Measurements from ENCODE around the gene KIF18B. TPM values are rescaled to one million over a fixed set of nuclear protein-coding genes. Genes with fewer than 3 reads are reported as not detected.

The KIF18B gene
- polyA plus RNA-seq, 1 donor, result 7.7 TPM

DNA sequence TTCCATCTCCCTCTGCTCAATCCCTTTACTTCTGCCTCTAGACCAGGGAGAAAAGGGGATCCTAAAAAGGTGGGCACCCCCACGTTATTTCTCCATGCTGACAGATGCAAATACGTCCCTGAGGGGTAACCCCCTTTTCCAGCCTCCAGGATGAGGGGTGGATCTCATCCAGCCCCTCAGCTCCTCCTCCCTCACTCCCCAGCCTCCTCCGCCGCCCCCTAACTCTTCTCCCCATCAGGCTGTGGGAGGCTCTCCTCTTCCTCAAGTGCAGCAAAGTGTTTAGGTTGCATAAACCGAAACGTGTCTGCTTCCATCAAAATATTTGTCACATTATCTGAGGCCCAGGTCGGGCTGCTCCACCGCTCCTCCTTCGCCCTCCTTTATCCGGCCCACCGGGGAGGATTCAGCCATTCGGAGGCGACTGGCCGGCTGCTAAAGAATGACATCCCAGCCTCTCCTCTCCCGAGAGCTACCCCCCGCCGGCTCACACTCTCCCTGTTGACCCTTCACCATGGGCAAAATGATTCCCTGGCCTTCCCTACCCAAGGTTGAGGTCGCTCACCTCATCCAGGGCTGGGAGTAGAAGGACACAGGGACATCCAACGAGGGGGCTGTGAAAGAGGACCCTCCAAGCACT, 21.7 kb upstream of the KIF18B start:
- no peak for DNase-seq
- Histone ChIP-seq H3K27me3 (ENCODE audit: control insufficient read depth, insufficient read depth, low read length) (peaks cover 82% of the 10 kb centered on the region), H3K9me3 (ENCODE audit: control insufficient read depth, low read depth, low read length) (peaks cover 7% of the 10 kb centered on the region), H3K4me1 (ENCODE audit: control insufficient read depth, insufficient read depth, low read length) (peaks cover 19% of the 10 kb centered on the region), H3K4me3 (ENCODE audit: low read length) (peak overlapping the region; percentile 42), H3K27ac (ENCODE audit: low read length) (peak overlapping the region; percentile 68), H3K36me3 (ENCODE audit: control insufficient read depth, insufficient read depth, low read length) (no peaks in the 10 kb centered on the region)
- WGBS (ENCODE audit: insufficient coverage, low lambda C conversion rate), result no CpG with 5 or more reads among the region's 19 CpGs

DNA sequence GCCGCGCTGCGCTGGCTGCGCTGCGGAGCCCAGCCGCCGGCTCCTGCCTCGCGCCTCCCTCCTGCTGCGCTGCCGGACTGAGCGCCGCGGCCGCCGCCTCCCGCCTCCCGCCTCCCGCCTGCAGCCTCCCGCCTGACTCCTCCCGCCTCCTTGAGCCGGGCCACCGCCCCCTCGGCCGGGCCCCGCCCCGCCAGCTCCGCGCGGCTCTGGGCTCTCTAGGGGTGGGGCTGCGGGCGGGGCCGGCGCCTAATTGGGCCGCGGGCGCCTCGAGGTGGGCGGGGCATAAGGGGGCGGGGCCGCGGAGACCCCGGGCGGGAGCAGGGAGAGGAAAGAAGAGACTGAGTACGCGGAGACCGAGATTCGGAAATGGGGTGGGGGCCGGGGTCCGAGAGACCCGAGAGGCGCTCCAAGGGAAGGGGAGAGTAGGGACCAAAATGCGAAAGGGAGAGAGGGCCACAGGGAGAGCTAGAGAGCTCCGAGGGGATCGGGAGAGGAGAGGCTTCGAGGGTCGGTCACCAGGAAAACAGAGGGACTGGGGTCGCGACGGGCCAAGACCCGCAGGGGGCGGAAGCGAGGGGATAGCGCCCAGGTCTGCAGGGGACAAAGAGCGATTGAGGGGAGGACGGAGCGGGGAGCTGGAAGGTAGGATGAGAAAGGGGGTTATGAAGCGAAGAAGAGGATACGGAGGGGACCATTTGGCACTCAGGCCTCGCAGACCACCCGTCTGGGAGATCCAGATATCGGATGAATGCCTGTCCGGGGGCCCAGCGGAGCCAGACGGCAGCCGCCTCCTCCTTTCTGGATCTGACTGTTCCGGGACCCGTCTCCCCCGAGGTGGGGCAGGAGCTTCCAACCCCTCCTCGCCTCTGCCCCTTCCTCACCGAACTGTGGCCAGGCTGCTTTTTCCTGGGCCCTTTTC, 20.9 kb upstream of the KIF18B start, which contains the start of gene C1QL1:
C1QL1 (minus strand) TSS at position 79 of the 919 bp plus-strand sequence. CDS start 255 bp downstream, outside the sequence.
- Histone ChIP-seq H3K27ac (ENCODE audit: low read length) (peak within 1 kb of the TSS; percentile 68), H3K9me3 (ENCODE audit: control insufficient read depth, low read depth, low read length) (peaks cover 7% of the 10 kb centered on the region), H3K4me1 (ENCODE audit: control insufficient read depth, insufficient read depth, low read length) (peaks cover 19% of the 10 kb centered on the region), H3K36me3 (ENCODE audit: control insufficient read depth, insufficient read depth, low read length) (no peaks in the 10 kb centered on the region), H3K27me3 (ENCODE audit: control insufficient read depth, insufficient read depth, low read length) (peaks cover 82% of the 10 kb centered on the region), H3K4me3 (ENCODE audit: low read length) (peak within 1 kb of the TSS; percentile 42)
- 0% methylated on average over 3 of the region's 81 CpGs for WGBS (ENCODE audit: insufficient coverage, low lambda C conversion rate)
- DNase-seq, result peak; percentile 84 to 89

DNA sequence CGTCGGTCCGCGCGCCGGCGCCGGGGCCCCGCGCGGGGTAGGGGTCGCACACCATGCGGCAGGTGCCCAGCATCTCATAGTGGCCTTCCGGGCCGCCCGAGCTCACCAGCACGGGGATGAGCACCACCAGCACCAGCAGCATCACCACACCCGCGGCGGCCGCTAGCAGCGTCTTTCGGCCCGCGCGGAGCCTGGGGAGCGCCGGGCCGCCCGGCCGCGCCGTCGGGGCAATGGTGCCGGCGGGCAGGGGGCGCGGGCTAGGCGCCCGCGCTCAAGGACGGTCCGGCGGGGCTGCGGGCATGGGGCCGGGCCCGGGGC, 20.3 kb upstream of the KIF18B start:
- Histone ChIP-seq H3K36me3 (ENCODE audit: control insufficient read depth, insufficient read depth, low read length) (no peaks in the 10 kb centered on the region), H3K27ac (ENCODE audit: low read length) (no peak overlapping the region), H3K9me3 (ENCODE audit: control insufficient read depth, low read depth, low read length) (peaks cover 7% of the 10 kb centered on the region), H3K27me3 (ENCODE audit: control insufficient read depth, insufficient read depth, low read length) (peaks cover 82% of the 10 kb centered on the region), H3K4me1 (ENCODE audit: control insufficient read depth, insufficient read depth, low read length) (peaks cover 19% of the 10 kb centered on the region), H3K4me3 (ENCODE audit: low read length) (no peak overlapping the region)
- DNase-seq, result no peak
- WGBS (ENCODE audit: insufficient coverage, low lambda C conversion rate), result no CpG with 5 or more reads among the region's 47 CpGs

DNA sequence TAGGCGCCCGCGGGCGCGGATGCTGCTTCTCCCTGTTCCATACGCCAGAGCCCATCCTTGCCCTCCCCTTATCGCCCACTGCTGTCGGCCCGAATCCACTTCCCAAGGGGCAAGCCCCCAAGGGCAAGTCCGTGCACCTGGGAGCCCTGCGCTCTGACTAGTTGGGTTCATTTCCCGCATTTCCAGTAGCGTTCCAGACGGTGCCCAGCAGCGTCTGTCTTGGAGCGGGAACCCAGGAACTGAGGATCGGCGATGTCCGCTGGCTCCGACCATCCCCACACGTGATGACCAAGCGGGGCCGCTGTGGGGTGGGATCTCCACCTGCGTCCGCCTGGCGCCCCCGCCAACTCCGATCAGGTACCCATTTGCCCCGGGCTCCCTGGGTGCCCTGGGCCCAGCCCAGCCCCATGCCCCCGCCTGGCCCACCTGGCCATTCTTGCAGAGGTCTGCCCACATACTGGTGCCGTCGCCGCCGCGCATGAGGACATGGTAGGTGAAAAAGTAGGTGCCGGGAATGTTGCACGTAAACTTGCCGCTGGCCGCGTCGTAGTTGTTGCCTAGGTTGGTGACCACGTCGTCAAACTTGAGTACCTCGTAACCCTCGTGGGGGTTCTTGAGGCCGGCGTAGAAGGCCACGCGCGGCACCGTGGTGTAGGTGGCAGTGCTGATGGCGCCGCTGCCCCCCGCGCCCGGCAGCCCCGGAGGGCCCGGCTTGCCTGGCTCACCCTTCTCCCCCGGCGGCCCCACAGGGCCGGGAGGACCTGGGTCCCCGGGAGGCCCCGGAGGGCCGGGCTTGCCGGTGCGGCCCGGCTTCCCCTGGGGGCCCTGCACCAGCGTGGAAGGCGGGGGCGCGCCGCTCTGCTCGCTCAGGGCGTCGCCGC, 19.7 kb upstream of the KIF18B start:
- H3K9me3 ChIP-seq (ENCODE audit: control insufficient read depth, low read depth, low read length), result peaks cover 7% of the 10 kb centered on the region
- DNase-seq, result peak in 1 of 2 donors; percentile 20
- H3K27ac ChIP-seq (ENCODE audit: low read length), result no peak overlapping the region
- WGBS (ENCODE audit: insufficient coverage, low lambda C conversion rate), result 10% methylated on average over 2 of the region's 76 CpGs
- peaks cover 79% of the 10 kb centered on the region for H3K27me3 ChIP-seq (ENCODE audit: control insufficient read depth, insufficient read depth, low read length)
- no peaks in the 10 kb centered on the region for H3K36me3 ChIP-seq (ENCODE audit: control insufficient read depth, insufficient read depth, low read length)
- H3K4me3 ChIP-seq (ENCODE audit: low read length), result peak overlapping the region; percentile 12
- peaks cover 19% of the 10 kb centered on the region for H3K4me1 ChIP-seq (ENCODE audit: control insufficient read depth, insufficient read depth, low read length)

DNA sequence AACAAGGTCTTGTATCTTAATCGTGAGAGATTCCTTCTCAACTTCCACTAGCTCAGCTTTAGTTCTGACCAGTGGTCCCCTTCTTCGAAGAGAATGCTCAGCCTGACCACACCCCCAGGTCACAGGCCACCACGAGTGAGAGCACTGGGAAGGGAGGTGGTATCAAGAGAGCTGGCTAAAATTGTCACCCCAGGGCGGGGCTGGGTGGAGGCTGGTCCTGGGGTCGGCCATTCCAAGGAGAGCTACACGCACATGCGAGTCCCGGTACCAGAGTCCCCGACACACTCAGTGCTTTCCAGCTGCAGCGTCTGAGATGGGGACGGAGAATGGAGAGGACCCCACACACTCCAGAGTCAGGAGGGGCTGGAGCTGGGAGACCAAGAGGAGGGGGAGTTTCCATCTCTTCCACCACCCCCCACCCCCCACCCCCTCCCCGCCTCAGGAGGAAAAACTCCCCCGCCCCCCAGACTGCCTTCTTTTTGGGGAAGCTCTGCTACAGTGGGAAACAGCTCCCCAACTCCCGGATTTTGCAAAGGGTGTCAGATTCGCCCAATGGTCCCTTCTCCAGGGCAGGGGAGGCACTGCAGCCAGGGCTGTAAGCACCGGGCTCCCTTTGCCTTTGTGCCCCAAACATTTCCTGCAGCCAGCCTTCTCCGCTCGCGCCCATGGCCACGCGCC, 18.9 kb upstream of the KIF18B start:
- peaks cover 7% of the 10 kb centered on the region for H3K9me3 ChIP-seq (ENCODE audit: control insufficient read depth, low read depth, low read length)
- no CpG with 5 or more reads among the region's 21 CpGs for WGBS (ENCODE audit: insufficient coverage, low lambda C conversion rate)
- no peak overlapping the region for H3K27ac ChIP-seq (ENCODE audit: low read length)
- H3K4me1 ChIP-seq (ENCODE audit: control insufficient read depth, insufficient read depth, low read length), result peaks cover 19% of the 10 kb centered on the region
- no peak overlapping the region for H3K4me3 ChIP-seq (ENCODE audit: low read length)
- DNase-seq, result no peak
- H3K36me3 ChIP-seq (ENCODE audit: control insufficient read depth, insufficient read depth, low read length), result no peaks in the 10 kb centered on the region
- H3K27me3 ChIP-seq (ENCODE audit: control insufficient read depth, insufficient read depth, low read length), result peaks cover 76% of the 10 kb centered on the region

DNA sequence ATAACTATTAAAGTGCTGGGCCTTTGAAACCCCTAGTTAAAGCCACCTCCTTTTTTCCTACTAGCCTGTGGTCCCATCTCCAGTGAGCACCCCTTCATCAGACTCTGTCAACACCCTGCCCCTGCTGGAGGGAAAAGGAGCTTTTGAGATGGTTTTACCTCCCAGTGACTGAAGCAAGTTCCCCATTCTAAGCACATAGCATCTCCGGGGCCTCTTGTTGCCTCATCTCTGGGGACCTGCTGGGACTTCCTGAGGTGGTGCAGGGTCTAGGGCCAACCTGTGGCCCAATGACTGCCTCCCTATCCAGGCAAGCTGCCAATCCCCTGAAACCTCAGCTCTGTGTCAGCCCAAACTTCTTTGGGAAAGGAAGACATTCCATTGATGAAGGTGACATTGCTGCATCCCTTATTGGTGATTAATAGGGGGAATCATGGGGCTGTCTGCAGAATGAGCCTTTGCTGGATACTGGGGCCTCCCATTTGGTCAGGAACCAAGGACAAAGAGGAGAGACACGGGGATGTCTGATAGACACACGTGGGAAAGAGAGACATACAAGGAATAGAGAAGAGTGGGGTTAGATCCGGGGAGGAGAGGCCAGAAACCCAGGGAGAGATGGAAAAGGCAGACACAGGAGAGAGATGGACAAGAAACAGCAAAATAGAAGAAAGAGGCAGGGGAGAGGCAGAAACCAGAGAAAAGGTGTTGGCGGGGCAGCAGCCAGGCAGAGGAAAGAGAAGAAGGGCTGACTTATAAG, 18.1 kb upstream of the KIF18B start:
- H3K4me3 ChIP-seq (ENCODE audit: low read length), result no peak overlapping the region
- no peak for DNase-seq
- peaks cover 7% of the 10 kb centered on the region for H3K9me3 ChIP-seq (ENCODE audit: control insufficient read depth, low read depth, low read length)
- no peaks in the 10 kb centered on the region for H3K36me3 ChIP-seq (ENCODE audit: control insufficient read depth, insufficient read depth, low read length)
- peaks cover 19% of the 10 kb centered on the region for H3K4me1 ChIP-seq (ENCODE audit: control insufficient read depth, insufficient read depth, low read length)
- whole genome bisulfite sequencing (ENCODE audit: insufficient coverage, low lambda C conversion rate), result 60% methylated on average over 4 of the region's 5 CpGs
- peaks cover 71% of the 10 kb centered on the region for H3K27me3 ChIP-seq (ENCODE audit: control insufficient read depth, insufficient read depth, low read length)
- H3K27ac ChIP-seq (ENCODE audit: low read length), result no peak overlapping the region

DNA sequence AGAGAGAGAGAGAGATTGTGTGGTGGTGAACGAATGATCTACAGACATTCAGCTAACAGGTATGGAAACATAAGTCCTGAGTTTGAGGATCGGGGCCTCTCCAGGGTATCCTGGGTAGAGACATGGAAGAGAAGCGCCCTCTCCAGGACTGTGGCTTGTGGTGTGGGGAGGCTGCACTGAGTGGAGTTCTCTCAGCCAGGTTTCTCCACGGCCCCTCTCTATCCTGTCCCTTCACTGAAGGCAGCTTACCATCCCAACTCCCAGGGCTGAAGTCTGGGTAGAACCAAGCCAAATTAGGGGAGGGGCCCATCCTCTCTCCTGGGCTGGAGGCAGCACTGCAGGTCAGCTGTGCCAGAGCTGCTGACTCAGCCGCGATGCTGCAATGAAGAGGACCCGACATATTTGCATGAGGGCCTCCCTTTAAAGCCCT, 14.4 kb upstream of the KIF18B start:
- Histone ChIP-seq H3K27ac (ENCODE audit: low read length) (no peak overlapping the region), H3K4me3 (ENCODE audit: low read length) (no peak overlapping the region), H3K36me3 (ENCODE audit: control insufficient read depth, insufficient read depth, low read length) (no peaks in the 10 kb centered on the region), H3K27me3 (ENCODE audit: control insufficient read depth, insufficient read depth, low read length) (peaks cover 56% of the 10 kb centered on the region), H3K9me3 (ENCODE audit: control insufficient read depth, low read depth, low read length) (peaks cover 6% of the 10 kb centered on the region), H3K4me1 (ENCODE audit: control insufficient read depth, insufficient read depth, low read length) (peaks cover 13% of the 10 kb centered on the region)
- WGBS (ENCODE audit: insufficient coverage, low lambda C conversion rate), result no CpG with 5 or more reads among the region's 7 CpGs
- no peak for DNase-seq

DNA sequence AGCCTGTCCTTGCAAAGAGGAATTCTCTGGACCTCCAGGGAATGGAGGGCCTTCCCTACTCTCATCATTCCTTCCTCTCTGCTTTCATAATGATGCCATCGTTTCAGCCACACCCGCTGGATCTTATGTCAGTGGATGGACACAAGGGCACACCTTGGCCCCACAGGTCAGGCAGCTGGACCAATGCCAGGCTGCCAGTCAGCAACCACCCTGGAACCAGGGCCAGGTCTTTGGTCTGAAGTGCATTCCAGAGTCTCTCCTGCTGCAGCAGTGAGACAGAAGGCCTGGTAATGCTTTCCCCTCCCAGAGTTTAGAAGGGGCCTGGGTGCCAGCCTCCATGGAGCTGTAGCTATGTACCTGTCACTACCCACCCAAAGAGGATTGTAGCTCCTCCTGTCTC, 13.1 kb upstream of the KIF18B start:
- H3K36me3 ChIP-seq (ENCODE audit: control insufficient read depth, insufficient read depth, low read length), result no peaks in the 10 kb centered on the region
- H3K9me3 ChIP-seq (ENCODE audit: control insufficient read depth, low read depth, low read length), result peaks cover 3% of the 10 kb centered on the region
- DNase-seq, result no peak
- no CpG with 5 or more reads among the region's 2 CpGs for WGBS (ENCODE audit: insufficient coverage, low lambda C conversion rate)
- peaks cover 14% of the 10 kb centered on the region for H3K4me1 ChIP-seq (ENCODE audit: control insufficient read depth, insufficient read depth, low read length)
- H3K27ac ChIP-seq (ENCODE audit: low read length), result no peak overlapping the region
- peaks cover 45% of the 10 kb centered on the region for H3K27me3 ChIP-seq (ENCODE audit: control insufficient read depth, insufficient read depth, low read length)
- no peak overlapping the region for H3K4me3 ChIP-seq (ENCODE audit: low read length)

DNA sequence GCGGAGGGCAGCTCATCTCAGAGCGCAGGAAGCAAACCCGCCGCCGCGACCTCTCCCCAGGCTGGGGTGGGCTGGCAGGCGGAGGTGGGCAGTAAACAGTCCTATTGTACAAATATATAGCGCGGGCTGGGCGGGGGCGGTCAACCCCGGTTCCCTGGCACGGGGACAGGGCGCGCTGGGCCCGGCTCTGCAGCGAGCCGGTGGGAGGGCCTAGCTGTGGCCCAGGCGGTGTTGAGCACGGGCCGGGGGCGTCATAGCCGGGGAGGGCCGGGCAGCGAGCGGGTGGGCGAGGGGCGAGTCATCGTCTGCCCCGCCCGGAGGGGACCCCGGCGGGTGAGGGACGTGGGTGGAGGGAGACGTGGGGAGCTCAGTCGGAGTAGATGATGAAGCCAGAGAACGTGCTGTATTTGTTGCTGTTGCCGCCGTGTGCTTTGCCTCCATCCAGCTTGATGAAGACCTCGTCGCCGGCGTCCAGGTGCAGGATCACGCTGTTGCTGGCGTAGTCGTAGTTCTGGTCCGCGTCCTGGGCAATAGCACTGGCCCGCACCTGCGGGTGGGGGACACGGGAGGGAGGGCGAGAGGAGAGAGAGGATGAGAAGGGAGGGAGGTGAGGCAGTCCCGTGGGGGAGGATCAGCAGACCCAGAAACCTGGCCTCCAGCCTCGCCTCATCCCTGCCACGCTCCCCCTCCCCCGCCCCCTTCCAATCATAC, 12.4 kb upstream of the KIF18B start:
- peak in 1 of 2 donors; percentile 23 for DNase-seq
- peaks cover 41% of the 10 kb centered on the region for H3K27me3 ChIP-seq (ENCODE audit: control insufficient read depth, insufficient read depth, low read length)
- no CpG with 5 or more reads among the region's 56 CpGs for WGBS (ENCODE audit: insufficient coverage, low lambda C conversion rate)

More for the DNA sequence above, 12.4 kb upstream of the KIF18B start:
- Histone ChIP-seq H3K9me3 (ENCODE audit: control insufficient read depth, low read depth, low read length) (peaks cover 3% of the 10 kb centered on the region), H3K4me3 (ENCODE audit: low read length) (no peak overlapping the region), H3K4me1 (ENCODE audit: control insufficient read depth, insufficient read depth, low read length) (peaks cover 14% of the 10 kb centered on the region), H3K27ac (ENCODE audit: low read length) (no peak overlapping the region), H3K36me3 (ENCODE audit: control insufficient read depth, insufficient read depth, low read length) (no peaks in the 10 kb centered on the region)
